Measurements from ENCODE around the gene ZMYM1.

DNA sequence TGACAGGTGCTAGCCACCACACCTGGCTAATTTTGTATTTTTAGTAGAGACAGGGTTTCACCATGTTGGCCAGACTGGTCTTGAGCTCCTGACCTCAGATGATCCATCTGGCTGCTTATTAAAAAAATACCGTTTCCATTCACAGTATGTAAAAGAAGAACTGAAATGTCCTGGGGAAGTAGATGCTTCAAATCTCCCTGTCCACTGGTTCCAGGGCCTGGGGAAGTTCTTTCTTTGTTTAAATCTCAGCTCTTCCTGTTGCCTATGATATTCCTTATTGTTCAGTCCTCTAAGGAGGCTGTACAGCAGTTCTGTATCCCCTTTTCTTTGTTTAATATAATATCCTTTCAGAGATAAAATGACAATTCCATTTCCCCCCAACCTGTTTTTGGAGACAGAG lies 47.4 kb downstream of the ZMYM1 start:
- no peak for TF ChIP-seq NRF1 (IDR thresholded peaks at IDR 0.05; ENCODE audit: low read depth, low read length)
- no peak for TF ChIP-seq TAF1 (IDR thresholded peaks at IDR 0.05; ENCODE audit: low read depth, low read length)
- TF ChIP-seq, protein P1, sequence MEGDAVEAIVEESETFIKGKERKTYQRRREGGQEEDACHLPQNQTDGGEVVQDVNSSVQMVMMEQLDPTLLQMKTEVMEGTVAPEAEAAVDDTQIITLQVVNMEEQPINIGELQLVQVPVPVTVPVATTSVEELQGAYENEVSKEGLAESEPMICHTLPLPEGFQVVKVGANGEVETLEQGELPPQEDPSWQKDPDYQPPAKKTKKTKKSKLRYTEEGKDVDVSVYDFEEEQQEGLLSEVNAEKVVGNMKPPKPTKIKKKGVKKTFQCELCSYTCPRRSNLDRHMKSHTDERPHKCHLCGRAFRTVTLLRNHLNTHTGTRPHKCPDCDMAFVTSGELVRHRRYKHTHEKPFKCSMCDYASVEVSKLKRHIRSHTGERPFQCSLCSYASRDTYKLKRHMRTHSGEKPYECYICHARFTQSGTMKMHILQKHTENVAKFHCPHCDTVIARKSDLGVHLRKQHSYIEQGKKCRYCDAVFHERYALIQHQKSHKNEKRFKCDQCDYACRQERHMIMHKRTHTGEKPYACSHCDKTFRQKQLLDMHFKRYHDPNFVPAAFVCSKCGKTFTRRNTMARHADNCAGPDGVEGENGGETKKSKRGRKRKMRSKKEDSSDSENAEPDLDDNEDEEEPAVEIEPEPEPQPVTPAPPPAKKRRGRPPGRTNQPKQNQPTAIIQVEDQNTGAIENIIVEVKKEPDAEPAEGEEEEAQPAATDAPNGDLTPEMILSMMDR (IDR thresholded peaks at IDR 0.05; ENCODE audit: control extremely low read depth in 1 of 3, insufficient read depth in 1 of 3, low read depth in 1 of 3, low read length in 3 of 3), result no peak
- TF ChIP-seq POLR2A (IDR thresholded peaks at IDR 0.05; ENCODE audit: control extremely low read depth in 1 of 2, low read depth in 2 of 2, low read length in 2 of 2), result no peak
- TF ChIP-seq GABPA (IDR thresholded peaks at IDR 0.05; ENCODE audit: borderline replicate concordance, insufficient read depth, low read length), result no peak
- TF ChIP-seq MAFK (IDR thresholded peaks at IDR 0.05; ENCODE audit: low read depth, low read length), result no peak
- TF ChIP-seq, protein P2, sequence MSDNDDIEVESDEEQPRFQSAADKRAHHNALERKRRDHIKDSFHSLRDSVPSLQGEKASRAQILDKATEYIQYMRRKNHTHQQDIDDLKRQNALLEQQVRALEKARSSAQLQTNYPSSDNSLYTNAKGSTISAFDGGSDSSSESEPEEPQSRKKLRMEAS (IDR thresholded peaks at IDR 0.05), result no peak
- no peak for TF ChIP-seq EP300 (IDR thresholded peaks at IDR 0.05; ENCODE audit: borderline replicate concordance in 1 of 2, low read depth in 2 of 2, low read length in 2 of 2)
- no peak for TF ChIP-seq KDM1A (IDR thresholded peaks at IDR 0.05; ENCODE audit: borderline replicate concordance, low read length)
- TF ChIP-seq RFX5 (IDR thresholded peaks at IDR 0.05; ENCODE audit: borderline replicate concordance, low read depth, low read length), result no peak
- TF ChIP-seq JUND (IDR thresholded peaks at IDR 0.05; ENCODE audit: low read length), result no peak
- TF ChIP-seq POLR2AphosphoS5 (IDR thresholded peaks at IDR 0.05; ENCODE audit: low read depth, low read length), result no peak
- no peak for TF ChIP-seq RAD21 (IDR thresholded peaks at IDR 0.05 in 1 of 2, conservative IDR thresholded peaks at IDR 0.05 in 1 of 2; ENCODE audit: low read depth in 2 of 2, low read length in 2 of 2)
